Spleen (tissue), 7 donors: ENCODE measurements around the gene NR1I3.

ENCODE experiments used
- POLR2A ChIP-seq, 3 donors: fragments of 450-650 bp; IDR thresholded peaks; one replicate each; pipeline ENCODE4 v1.5.1; 2017; ENCODE audit warnings: antibody characterized with exemption in 3 of 3, mild to moderate bottlenecking in 1 of 3
- POLR2AphosphoS5 ChIP-seq, 3 donors: sonication (generic); formaldehyde crosslinking; IDR thresholded peaks; one replicate each; pipeline ENCODE4 v1.5.1; 2017; ENCODE audit warnings: antibody characterized with exemption in 3 of 3
- TF ChIP-seq, protein P1 (sequence below), 11 experiments: fragments of 200-600 bp in 7 of 11; fragments of 450-650 bp in 4 of 11; sonication (generic) in 4 of 11; IDR thresholded peaks in 8 of 11; conservative IDR thresholded peaks in 3 of 11; 1 replicate in 7 of 11; 2 replicates in 4 of 11; pipeline versions ENCODE4 v1.4.0 to v1.8.0; 2016 to 2021; ENCODE audit warnings: antibody characterized with exemption in 11 of 11, inconsistent platforms in 4 of 11, mild to moderate bottlenecking in 1 of 11
- donor health status: DM: no; HTN: no; CAD: no; lungs with moderate emphysema.
- donor health status: DM: no; HTN: no; CAD: no.
- donor health status: DM: no; HTN: no; CAD: no.

DNA sequence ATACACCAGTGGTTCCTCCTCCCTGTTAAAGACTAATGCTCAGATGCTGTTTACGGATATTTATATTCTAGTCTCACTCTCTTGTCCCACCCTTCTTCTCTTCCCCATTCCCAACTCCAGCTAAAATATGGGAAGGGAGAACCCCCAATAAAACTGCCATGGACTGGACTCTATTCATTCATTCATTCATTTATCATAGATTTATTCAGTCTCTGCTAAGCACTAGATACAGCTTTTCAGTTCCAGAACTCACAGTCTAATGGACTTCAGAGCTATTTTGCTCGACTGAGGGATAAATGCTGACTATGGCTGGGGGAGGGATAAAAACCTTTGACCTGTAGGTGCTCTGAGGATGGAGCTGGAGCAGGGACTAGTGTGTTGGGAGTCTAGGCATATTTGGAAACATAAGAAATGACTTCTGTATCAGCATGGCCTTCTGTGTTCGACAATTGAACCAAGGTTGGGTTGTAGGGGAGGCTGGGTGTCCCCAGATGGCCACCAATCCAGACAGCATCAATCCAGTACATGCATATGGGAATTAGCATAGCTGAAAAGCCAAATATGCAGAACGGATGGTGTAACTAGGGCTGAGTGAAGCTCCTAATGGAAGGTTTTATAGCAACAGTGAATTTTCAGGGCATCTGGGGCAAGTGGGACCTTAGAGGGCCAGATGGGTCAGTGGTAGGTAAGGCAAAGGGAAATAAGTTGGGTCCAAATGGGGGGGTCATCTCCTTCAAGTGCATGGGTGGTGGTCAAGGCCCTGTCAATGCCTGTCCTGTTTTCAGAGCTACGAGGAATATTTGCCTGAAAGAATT lies 18.7 kb downstream of the NR1I3 start:
- TF ChIP-seq POLR2AphosphoS5 (IDR thresholded peaks at IDR 0.05) (no peak), POLR2A (IDR thresholded peaks at IDR 0.05) (no peak)
- TF ChIP-seq, protein P1, sequence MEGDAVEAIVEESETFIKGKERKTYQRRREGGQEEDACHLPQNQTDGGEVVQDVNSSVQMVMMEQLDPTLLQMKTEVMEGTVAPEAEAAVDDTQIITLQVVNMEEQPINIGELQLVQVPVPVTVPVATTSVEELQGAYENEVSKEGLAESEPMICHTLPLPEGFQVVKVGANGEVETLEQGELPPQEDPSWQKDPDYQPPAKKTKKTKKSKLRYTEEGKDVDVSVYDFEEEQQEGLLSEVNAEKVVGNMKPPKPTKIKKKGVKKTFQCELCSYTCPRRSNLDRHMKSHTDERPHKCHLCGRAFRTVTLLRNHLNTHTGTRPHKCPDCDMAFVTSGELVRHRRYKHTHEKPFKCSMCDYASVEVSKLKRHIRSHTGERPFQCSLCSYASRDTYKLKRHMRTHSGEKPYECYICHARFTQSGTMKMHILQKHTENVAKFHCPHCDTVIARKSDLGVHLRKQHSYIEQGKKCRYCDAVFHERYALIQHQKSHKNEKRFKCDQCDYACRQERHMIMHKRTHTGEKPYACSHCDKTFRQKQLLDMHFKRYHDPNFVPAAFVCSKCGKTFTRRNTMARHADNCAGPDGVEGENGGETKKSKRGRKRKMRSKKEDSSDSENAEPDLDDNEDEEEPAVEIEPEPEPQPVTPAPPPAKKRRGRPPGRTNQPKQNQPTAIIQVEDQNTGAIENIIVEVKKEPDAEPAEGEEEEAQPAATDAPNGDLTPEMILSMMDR (IDR thresholded peaks at IDR 0.05 in 8 of 11, conservative IDR thresholded peaks at IDR 0.05 in 3 of 11): no peak
